Non-pigmented ciliary epithelial cell (primary cell): ENCODE results near the gene HAUS2.

Experiments used
- DNase-seq: peaks from one replicate; pipeline ENCODE4 v3.0.0-alpha.2; 2010; ENCODE audit warnings: low read depth

The HAUS2 gene

GRCh38 chr15:42608752-42609488, 60.3 kb downstream of the HAUS2 start:
- no peak for DNase-seq

- DNase-seq, result no peak
These were observed 62.9 kb downstream of the HAUS2 start for GRCh38 chr15:42611532-42611931.

GRCh38 chr15:42612367-42612912, 63.8 kb downstream of the HAUS2 start:
- no peak for DNase-seq

GRCh38 chr15:42616107-42616506, 67.5 kb downstream of the HAUS2 start:
- no peak for DNase-seq
